A375 (cell line): ENCODE measurements around the gene PCDHB5. TPM values are rescaled to one million over a fixed set of nuclear protein-coding genes. Genes with fewer than 3 reads are reported as not detected.

Experiments used
- total RNA-seq: library from RNA; depleted of rRNA; stranded (reverse); fragments of >200 nt; shearing (Covaris generic); gene quantifications from 2 replicates; pipeline ENCODE4 v1.2.3, GENCODE V29; 2014; rRNA removed

The PCDHB5 gene
- total RNA-seq = 12.2 and 12.4 TPM in 2 replicates

DNA sequence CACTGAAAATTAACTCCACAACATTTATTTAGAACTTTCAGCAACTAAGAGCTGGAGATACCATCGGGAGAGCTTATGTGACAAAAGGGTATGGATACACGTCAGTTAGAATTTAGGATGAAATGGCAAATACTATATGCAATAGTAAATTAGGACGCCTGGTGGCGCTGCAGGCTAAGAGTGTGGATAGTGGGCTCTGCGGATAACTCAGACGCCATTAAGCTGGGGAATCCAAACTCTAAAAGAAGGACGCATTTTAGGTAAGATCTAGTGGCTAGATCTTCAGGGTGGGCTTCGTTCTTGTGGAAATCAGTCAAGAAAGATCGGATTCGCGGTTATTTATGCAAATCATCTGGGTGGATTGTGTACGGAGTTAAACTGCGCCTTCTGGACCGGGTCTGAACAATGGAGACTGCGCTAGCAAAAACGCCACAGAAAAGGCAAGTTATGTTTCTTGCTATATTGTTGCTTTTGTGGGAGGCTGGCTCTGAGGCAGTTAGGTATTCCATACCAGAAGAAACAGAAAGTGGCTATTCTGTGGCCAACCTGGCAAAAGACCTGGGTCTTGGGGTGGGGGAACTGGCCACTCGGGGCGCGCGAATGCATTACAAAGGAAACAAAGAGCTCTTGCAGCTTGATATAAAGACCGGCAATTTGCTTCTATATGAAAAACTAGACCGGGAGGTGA is at the start of gene PCDHB5:
PCDHB5 (plus strand) TSS at position 177 of the 688 bp plus-strand sequence; CDS start at position 406, 229 bp downstream.

DNA sequence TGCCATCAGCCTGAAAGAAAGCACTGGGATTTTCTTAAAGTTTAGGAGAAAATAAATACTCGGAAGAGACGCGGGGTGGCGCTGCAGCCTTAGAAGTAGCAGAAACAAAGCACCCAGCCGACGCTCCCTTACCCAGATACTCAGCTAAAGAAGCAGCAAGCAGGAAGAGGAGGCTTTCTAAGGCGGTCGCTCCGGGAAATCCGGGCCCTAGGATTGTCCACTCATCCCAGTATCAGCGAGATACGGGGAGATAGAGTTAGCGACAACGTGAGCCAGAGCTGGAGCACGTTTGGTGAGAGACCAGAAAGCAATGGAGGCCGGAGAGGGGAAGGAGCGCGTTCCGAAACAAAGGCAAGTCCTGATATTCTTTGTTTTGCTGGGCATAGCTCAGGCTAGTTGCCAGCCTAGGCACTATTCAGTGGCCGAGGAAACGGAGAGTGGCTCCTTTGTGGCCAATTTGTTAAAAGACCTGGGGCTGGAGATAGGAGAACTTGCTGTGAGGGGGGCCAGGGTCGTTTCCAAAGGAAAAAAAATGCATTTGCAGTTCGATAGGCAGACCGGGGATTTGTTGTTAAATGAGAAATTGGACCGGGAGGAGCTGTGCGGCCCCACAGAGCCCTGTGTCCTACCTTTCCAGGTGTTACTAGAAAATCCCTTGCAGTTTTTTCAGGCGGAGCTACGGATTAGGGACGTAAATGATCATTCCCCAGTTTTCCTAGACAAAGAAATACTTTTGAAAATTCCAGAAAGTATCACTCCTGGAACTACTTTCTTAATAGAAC is 40.3 kb upstream of the PCDHB5 start, which contains the start of gene PCDHB2:
PCDHB2 (plus strand) TSS at position 135 of the 782 bp plus-strand sequence; CDS start at position 311, 176 bp downstream.

DNA sequence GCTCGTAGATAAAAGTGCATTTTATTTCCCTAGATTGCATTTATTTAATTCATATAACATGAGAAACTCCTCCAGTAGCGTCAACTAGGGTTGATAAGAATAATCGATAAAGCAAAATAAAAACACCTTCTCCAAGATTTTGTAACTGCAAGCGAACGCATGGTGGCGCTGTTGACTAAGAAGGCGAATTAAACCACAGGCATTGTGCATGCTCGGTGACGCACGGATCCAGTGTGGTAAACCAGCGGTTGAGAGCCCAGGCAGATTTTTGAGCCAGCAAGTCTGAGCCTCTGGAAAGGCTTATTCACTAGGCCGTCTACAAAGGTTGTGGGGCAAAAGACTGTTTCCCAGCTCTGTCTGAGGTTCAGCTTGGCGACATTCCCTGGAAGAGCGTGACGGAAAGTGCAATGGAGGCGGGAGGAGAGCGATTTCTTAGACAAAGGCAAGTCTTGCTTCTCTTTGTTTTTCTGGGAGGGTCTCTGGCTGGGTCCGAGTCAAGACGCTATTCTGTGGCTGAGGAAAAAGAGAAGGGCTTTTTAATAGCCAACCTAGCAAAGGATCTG is 34.7 kb upstream of the PCDHB5 start, which contains the start of gene PCDHB3:
PCDHB3 (plus strand) TSS at position 231 of the 563 bp plus-strand sequence; CDS start at position 408, 177 bp downstream.

DNA sequence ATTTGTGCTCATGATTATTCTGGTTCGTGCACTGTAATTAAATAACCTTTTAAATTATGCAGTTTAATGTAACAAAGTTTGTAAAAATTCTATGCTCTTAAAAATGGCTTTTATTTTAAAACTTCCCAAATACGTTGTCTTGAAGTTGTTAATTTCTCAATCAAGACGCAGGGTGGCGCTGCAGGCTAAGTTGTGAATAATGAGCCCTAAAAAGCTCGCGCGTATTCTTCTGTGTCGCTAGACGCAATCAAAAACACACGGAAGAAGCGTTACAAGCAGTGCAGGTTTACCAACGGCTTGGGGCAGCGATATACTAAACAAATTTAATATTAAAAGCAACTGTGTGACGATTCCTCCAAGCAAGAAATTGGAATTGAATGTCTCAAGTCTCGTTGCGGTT is 13.4 kb upstream of the PCDHB5 start, which contains the start of gene PCDHB4:
PCDHB4 (plus strand) TSS at position 256 of the 400 bp plus-strand sequence. CDS start 181 bp downstream, outside the sequence.

DNA sequence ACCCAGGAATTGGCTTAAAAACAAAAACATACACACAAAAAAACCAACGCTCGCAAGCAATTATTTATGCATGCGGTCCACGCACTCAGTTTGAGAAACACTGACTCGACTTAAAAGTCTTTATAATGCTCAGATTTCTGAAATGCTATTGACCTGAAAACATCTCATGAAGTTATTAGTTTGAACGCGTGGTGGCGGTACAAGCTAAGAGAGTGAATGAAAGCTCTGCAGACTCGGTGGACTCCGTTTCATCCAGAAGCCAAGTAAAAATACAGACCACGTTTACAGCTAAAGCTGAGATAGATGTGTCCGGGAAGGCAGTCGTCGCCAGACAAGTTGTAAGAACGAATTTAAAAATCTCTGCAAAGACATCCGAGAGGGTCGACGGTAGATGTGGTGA is 14.8 kb downstream of the PCDHB5 start, which contains the start of gene PCDHB6:
PCDHB6 (plus strand) TSS at position 246 of the 400 bp plus-strand sequence. CDS start 201 bp downstream, outside the sequence.

GRCh38 chr5:141172381-141173204 is 37.6 kb downstream of the PCDHB5 start, which contains the start of gene PCDHB7:
PCDHB7 (plus strand) TSS chr5:141172644; CDS start chr5:141172836, 192 bp downstream.

DNA sequence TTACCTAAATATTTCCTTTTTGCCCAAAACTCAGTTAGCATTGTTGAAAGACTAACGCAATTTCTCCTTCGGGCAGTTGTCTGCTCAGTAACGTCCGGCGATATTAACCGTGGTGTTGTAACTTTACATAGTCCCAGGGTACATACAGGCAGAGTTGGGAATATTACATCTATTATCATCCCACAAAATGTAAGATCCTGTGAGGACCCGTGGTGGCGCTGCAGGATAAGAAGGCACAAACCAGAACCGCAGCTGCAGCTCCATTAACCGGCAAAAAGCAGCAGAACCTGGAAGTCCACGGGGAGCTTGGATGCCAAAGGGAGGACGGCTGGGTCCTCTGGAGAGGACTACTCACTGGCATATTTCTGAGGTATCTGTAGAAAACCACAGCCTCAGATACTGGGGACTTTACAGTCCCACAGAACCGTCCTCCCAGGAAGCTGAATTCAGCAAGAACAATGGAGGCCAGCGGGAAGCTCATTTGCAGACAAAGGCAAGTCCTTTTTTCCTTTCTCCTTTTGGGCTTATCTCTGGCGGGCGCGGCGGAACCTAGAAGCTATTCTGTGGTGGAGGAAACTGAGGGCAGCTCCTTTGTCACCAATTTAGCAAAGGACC is 42.7 kb downstream of the PCDHB5 start, which contains the start of gene PCDHB8:
PCDHB8 (plus strand) TSS at position 214 of the 615 bp plus-strand sequence; CDS start at position 459, 245 bp downstream.

DNA sequence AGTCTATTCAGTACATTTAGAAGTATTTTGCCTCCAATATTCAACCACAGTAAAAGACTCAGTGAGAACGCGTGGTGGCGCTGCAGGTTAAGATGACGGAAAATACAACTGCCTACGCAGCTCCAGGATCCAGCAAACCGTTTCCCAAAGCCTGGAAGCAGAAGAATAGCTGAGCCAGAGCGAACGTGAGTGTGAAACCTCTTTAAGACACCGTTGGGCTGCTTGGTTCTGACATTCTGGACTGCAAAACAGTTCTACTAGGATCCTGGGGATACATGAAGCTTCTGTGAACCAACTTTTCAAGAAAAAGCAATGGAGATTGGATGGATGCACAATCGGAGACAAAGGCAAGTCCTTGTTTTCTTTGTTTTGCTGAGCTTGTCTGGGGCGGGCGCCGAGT is 47.2 kb downstream of the PCDHB5 start, which contains the start of gene PCDHB16:
PCDHB16 (plus strand) TSS at position 140 of the 400 bp plus-strand sequence; CDS start at position 313, 173 bp downstream.

GRCh38 chr5:141186897-141187512 is 52.0 kb downstream of the PCDHB5 start, which contains the start of gene PCDHB9:
PCDHB9 (plus strand) TSS chr5:141187161; CDS start chr5:141187319, 158 bp downstream.

Other genes with a start within 250 kb of the PCDHB5 start
- 1.5 and 2.3 TPM in 2 replicates for gene PCDHAC1, start 208.9 kb upstream of the PCDHB5 start, total RNA-seq
- 3.9 and 5.3 TPM in 2 replicates for gene PCDHAC2, start 168.7 kb upstream of the PCDHB5 start, total RNA-seq
- 0.11 TPM in 1 of 2 replicates, not detected in the other for gene PCDHB1, start 83.8 kb upstream of the PCDHB5 start, total RNA-seq
- 11.2 and 12.8 TPM in 2 replicates for gene PCDHB2, start 40.6 kb upstream of the PCDHB5 start, total RNA-seq
- gene PCDHB3, start 34.7 kb upstream of the PCDHB5 start, total RNA-seq = 0.26 and 0.45 TPM in 2 replicates
- gene PCDHB4, start 13.4 kb upstream of the PCDHB5 start, total RNA-seq = 0.66 and 1.7 TPM in 2 replicates
- gene PCDHB6, start 14.9 kb downstream of the PCDHB5 start, total RNA-seq = 7.8 and 10.6 TPM in 2 replicates
- gene PCDHB7, start 37.4 kb downstream of the PCDHB5 start, total RNA-seq = 5.7 and 6.7 TPM in 2 replicates
- gene PCDHB8, start 42.6 kb downstream of the PCDHB5 start, total RNA-seq = 6.5 and 6.6 TPM in 2 replicates
- 7.7 and 7.9 TPM in 2 replicates for gene PCDHB16, start 47.2 kb downstream of the PCDHB5 start, total RNA-seq
- 3.1 and 4.1 TPM in 2 replicates for gene PCDHB9, start 52.0 kb downstream of the PCDHB5 start, total RNA-seq
- gene PCDHB10, start 57.1 kb downstream of the PCDHB5 start, total RNA-seq = 2.3 and 3.0 TPM in 2 replicates
- 2.7 and 3.9 TPM in 2 replicates for gene PCDHB11, start 64.4 kb downstream of the PCDHB5 start, total RNA-seq
- 2.3 and 2.7 TPM in 2 replicates for gene PCDHB12, start 73.5 kb downstream of the PCDHB5 start, total RNA-seq
- 2.4 and 2.9 TPM in 2 replicates for gene PCDHB13, start 78.7 kb downstream of the PCDHB5 start, total RNA-seq
- gene PCDHB14, start 88.1 kb downstream of the PCDHB5 start, total RNA-seq = 1.8 and 2.9 TPM in 2 replicates
- gene PCDHB15, start 110.2 kb downstream of the PCDHB5 start, total RNA-seq = 2.1 and 2.7 TPM in 2 replicates
- 0.19 TPM in 1 of 2 replicates, not detected in the other for gene SLC25A2, start 168.8 kb downstream of the PCDHB5 start, total RNA-seq
- 92.6 and 94.6 TPM in 2 replicates for gene TAF7, start 185.6 kb downstream of the PCDHB5 start, total RNA-seq
- 2.5 TPM in 2 replicates for gene PCDHGA1, start 195.3 kb downstream of the PCDHB5 start, total RNA-seq
- 0.66 and 1.0 TPM in 2 replicates for gene PCDHGA2, start 203.6 kb downstream of the PCDHB5 start, total RNA-seq
- gene PCDHGA3, start 208.6 kb downstream of the PCDHB5 start, total RNA-seq = 0.32 and 0.79 TPM in 2 replicates
- 4.5 and 5.0 TPM in 2 replicates for gene PCDHGB1, start 214.9 kb downstream of the PCDHB5 start, total RNA-seq
- 1.9 and 2.0 TPM in 2 replicates for gene PCDHGA4, start 219.8 kb downstream of the PCDHB5 start, total RNA-seq
- gene PCDHGB2, start 224.8 kb downstream of the PCDHB5 start, total RNA-seq = 1.9 and 2.3 TPM in 2 replicates
- 1.3 and 1.4 TPM in 2 replicates for gene PCDHGA5, start 229.0 kb downstream of the PCDHB5 start, total RNA-seq
- gene PCDHGB3, start 235.0 kb downstream of the PCDHB5 start, total RNA-seq = 0.83 and 1.5 TPM in 2 replicates
- gene PCDHGA6, start 238.7 kb downstream of the PCDHB5 start, total RNA-seq = 1.2 and 1.5 TPM in 2 replicates
- 6.1 and 8.1 TPM in 2 replicates for gene PCDHGA7, start 247.5 kb downstream of the PCDHB5 start, total RNA-seq